Measurements from ENCODE around the gene GPR27.

GPR27 gene

DNA sequence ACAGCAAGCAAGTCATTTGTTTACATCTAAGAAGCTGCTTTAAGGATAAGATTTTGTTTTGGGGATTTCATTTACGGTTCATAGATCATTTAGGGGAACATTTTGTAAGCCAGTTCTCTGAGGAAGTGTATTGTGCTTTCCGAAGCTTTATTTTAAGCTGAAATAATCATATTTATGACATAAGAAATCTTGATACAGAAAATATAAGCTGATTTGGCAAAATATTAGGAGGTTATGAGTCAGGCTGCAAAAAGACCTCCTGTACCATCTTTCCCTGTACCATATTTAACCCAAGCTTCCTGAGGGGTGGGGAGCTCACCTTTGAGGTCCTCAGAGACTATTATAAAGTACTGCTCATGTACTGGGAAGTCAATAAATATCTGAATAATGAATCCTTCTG, 20.3 kb upstream of the GPR27 start:
- no peak for DNase-seq (ENCODE audit: low spot score)

DNA sequence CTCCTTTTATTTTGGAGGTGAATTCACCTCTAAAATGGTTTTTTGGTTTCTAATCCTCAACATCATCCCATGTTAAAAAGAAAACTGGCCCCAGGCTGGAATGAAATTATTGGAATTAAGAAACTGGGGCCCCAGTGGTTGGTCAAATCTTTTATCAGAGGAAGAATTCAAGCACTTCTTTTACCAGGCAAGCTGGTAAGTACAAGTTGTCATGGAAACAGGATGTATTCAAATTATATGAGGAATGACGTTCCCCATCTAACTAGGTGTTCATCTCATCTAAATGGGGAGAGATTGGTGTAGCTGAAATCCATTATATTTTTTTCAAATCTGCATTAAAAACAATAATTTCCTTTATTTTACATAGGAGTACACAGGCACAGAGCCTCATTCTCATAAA, 18.8 kb upstream of the GPR27 start:
- no peak for DNase-seq (ENCODE audit: low spot score)

DNA sequence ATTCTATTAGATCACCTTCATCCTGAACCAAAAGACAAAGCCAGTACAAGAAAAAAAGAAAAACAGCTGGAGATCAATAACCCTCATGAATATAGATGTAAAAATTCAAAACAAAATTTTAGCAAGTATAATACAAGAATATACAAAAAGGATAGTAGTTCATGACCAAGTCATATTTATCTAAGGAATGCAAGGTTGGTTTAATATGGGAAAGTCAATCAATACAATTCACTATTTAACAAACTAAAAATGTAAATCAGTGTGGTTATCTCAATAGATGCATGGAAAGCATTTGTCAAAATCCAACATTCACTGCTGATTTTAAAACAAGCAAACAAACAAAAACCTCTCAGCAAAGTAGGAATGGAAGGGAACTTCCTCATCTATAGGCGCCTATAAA, 11.0 kb upstream of the GPR27 start:
- DNase-seq (ENCODE audit: low spot score), result no peak

DNA sequence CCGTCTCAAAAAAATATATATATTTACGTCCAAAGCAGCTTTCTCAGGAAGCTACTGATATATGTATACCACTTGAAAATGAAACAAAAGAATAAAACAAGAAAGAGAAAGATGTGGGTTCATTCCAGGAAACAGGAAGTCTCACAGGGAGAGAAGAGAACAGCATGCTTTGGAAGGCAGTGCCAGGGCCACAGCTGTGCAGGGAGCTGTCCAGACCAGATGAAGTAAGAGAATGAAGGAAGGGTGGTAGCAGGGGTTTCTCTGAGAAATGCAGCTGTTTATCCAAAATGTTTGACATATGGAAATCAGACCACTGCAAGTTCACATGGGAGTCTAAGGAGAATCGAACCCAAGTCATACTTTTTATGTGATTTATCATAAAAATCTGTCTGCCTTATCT, 8.9 kb upstream of the GPR27 start:
- DNase-seq (ENCODE audit: low spot score), result no peak

DNA sequence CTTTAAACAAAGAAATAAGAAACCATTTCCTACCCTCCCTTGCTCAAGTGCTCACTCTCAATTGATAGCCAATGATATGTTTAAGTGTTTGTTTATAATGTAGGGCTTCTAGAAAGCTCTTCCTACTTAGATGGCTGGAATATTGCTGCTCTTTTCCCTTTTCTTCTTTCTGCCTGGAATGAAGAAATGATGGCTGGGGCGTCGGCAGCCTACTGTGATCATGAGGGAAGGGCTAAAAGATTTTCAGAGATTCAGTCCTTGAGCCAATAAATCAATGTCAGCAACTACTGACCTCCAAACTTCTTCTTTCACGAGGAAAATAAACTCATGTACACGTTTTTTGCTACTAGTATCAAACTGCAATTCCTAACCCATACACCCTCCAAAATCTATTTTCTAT, 2.1 kb upstream of the GPR27 start:
- no peak for DNase-seq (ENCODE audit: low spot score)

DNA sequence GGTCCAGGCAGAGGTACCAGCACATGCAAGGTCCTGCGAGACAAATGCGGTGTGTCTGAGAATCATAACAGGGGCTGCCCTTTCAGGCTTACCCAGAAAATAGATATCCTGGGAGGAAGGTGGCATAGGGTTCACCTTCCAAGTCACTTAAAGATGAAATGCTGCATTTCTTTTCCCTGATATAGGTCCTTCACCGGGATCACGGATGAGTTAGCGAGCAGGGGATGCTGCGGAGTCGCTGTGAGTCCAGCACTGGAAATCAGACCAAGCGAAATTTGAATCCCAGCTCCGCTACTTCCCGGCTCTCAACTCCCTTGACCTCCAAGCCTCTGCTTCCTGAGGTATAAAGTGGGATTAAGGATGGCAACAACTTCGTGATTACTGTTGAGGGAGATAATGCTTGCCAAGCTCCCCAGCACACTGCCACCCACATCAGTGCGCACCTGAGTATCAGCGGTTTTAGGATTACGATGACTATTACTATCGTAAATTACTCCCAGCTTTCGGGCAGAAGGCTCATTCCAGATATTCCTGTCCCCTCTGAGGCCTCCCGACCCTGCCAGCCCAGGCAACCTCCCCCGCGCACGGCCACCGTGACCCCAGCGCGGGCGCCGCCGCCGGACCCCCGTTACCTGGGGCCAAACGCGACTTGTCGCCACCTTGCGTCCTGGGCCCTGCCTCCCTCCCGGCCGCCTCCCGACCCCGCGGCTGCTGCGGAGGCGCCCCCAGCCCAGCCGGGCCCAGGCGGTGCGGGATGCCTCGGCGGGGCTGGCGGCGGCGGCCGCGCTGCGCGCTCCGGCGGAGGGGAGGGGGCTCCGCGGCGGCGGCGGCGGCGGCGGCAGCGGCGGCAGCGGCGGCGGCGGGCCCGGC, 589 bp upstream of the GPR27 start:
- peak; percentile 77 for DNase-seq (ENCODE audit: low spot score)

DNA sequence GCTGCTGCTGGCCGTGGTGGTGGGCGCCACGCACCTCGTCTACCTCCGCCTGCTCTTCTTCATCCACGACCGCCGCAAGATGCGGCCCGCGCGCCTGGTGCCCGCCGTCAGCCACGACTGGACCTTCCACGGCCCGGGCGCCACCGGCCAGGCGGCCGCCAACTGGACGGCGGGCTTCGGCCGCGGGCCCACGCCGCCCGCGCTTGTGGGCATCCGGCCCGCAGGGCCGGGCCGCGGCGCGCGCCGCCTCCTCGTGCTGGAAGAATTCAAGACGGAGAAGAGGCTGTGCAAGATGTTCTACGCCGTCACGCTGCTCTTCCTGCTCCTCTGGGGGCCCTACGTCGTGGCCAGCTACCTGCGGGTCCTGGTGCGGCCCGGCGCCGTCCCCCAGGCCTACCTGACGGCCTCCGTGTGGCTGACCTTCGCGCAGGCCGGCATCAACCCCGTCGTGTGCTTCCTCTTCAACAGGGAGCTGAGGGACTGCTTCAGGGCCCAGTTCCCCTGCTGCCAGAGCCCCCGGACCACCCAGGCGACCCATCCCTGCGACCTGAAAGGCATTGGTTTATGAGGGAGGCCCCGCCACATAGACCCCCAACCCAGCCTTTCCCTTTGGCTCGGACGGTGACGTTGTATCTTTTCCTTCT, 1.1 kb downstream of the GPR27 start:
- DNase-seq (ENCODE audit: low spot score), result no peak

DNA sequence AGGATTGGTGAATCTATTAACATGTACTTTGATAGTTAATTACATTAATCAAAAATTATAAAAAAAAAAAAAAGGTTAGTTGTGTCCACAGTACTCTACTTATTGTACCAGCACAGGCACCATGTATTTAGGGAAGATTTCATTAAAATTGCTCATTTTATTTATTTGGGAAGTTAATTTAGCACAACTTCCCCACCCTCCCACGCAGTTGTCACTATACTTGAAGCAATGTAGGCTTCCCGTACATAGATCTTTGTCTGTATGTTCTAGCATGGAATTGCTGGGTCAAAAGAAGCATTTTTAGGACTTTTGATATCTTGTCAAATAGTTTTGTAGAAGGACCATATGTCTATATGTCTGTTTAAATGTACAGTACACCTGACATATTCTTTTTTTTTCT, 4.4 kb downstream of the GPR27 start:
- no peak for DNase-seq (ENCODE audit: low spot score)

DNA sequence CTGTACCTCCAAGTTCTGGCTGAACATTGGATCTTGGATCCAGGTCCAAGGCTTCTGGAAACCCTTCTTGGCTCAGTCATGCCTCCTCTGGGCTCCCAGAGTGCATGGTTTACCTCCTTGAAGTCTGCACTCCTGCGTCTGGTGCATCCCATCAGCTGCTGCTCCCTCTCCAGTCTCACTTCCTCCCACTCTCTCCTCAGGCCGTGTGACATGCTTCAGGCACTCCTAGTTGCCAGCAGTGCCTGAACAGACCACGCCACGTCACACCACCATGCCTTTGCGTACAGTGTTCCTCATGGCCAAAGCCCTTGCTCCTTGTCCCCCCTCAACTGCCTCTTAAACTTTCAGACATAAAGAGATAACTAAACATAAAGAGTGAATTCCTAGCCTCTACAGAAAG, 5.7 kb downstream of the GPR27 start:
- DNase-seq (ENCODE audit: low spot score), result no peak

DNA sequence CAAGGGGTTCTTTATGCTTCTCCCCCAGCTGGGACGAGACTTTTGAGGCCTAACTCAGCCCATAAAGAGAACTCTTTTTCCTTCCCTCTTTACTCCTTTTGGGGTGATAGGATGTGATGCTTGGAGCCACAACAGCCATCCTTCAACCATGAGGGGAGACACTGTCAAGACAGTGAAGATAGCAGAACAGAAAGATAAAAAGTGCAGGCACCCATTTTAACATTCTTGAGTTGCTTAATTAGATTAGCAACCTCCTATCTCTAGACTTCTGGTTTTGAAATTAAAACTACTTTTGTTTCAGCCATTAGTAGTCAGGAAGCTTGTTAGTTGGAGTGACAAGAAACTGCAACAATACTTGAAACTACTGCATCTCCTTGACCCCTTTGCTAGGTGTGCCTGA, 6.5 kb downstream of the GPR27 start:
- no peak for DNase-seq (ENCODE audit: low spot score)

DNA sequence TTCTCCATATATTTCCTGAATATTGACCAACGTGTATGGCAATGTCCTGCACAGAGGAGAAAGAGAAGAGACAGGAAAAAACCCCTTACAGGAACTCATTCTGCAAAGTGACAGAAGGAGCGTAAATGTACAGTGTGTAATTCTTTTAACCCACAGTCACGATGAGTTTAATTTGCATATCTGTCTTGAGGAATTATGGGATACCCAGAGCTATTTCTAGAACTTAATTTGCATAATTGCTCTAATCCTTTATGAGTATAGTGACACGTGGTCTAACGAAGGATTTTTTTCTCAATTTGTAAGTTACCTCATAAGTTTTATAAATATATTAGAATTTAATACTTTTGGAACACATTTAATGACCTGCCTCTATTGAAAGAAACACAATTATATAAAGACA, 9.8 kb downstream of the GPR27 start:
- DNase-seq (ENCODE audit: low spot score), result no peak

DNA sequence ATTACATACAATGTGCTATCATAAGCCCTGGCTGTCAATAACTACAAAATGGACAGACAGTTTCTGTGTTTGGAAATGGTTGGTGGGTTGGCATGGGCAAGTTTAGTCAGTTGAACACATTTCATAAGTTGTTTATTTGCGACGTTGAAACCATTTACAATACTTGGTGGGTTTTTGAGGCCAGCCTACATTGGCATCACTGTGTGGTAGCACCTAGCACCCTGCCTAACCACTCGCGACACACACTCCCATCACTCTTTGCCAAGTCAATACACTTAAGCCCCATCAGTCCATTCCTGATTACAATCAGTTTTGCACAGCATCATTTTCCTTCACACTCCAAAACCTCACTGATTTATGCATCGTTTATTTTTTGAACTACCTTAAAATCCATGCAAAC, 17.5 kb downstream of the GPR27 start:
- no peak for DNase-seq (ENCODE audit: low spot score)

DNA sequence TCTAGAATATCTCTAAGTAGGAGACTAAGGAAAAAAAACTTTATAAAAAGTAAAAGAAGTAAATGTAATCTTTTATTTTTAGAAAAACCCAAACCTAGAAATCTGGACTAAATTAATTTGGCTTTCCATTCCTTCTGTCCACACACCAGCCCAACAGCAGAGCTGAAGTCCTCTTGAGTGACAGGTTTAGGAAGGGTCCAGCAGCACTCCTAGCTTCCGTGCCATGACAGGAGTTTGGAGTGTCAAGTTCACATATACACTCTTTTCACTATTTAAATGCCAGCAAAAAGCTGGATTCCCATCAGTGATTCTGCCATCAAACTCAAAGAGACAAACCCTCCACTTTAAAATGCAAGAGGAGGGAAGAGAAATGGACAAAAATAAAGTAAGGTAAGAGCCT, 18.2 kb downstream of the GPR27 start:
- no peak for DNase-seq (ENCODE audit: low spot score)

DNA sequence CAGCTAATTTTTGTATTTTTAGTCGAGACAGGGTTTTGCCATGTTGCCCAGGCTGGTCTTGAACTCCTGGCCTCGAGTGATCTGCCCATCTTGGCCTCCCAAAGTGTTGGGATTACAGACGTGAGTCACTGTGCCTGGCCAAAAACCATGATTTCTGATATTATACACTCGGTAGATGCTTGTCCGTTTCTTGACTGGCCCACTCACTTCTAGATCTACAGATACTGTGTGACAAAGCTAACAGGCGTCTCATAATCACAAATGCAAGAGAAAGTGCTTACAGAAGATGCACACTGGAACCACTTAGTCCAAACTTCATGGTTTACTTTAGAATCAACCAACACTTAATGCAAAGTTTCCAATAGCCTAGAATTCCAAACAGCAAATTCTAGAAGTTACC, 22.9 kb downstream of the GPR27 start:
- DNase-seq (ENCODE audit: low spot score), result no peak

DNA sequence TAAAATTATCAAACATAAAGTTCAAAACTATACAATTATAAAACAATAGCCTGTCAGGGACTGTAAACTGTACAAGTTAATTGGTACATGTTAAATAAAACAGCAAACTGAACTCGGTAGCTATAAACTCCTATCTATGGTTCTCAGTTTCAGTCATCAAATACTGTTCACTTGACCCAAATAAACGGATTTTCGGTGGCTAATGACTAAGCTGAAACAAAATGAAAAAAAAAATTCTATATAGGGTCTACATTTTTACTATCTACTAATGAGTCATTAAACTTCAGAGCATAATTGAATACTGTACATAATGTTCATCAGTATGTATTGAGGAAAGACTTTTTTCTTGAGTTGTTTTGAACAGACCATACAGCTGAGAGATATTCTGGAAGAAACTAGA, 24.7 kb downstream of the GPR27 start:
- no peak for DNase-seq (ENCODE audit: low spot score)

DNA sequence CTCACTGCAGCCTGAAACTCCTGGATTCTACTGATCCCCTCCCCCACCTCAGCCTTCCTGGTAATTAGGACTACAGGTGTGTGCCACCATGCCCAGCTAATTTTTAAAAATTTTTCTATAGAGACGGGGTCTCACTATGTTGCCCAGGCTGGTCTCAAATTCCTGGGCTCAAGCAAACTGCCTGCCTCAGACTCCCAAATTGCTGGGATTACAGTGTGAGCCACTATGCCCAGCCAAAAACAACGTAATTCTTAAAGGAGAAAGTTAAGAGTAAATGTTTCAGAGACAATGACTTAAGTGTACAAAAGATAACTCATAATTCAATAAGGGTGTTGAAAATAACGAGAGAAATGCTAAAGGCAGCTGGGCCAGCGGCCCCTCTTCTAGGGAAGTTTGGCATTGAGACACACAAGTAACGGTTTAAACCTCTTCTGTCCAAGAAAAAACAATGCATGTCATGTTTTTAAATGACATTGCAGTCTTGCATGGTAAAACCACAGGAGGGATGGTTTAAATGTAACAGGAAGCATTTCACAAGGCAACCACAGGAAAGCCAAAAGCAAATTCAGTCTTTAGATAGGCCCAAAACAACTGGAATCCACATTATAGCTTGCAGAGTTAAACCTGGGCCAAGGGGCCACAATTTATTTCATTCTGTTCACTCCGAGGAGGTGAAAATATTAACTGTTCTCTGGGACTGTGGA, 26.2 kb downstream of the GPR27 start:
- no peak for DNase-seq (ENCODE audit: low spot score)

DNA sequence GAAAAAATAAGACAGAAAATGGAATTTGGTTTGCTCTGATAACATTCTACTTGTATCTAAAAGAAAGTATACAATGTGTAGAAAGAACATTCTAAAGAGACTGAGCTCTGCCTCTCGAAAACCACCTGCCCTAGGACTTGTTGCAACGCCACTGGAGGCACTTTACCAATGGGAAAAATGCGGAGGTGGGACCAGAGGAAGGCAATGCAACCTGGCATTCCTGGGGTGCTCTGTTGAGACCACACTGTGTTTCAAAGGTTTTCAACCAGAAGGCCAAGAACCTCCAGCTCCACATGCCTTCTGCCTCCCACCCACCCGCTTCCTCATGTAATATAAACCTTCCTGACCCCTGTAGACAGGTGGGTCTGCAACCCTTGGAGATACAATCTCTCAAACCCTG, 26.8 kb downstream of the GPR27 start:
- no peak for DNase-seq (ENCODE audit: low spot score)

DNA sequence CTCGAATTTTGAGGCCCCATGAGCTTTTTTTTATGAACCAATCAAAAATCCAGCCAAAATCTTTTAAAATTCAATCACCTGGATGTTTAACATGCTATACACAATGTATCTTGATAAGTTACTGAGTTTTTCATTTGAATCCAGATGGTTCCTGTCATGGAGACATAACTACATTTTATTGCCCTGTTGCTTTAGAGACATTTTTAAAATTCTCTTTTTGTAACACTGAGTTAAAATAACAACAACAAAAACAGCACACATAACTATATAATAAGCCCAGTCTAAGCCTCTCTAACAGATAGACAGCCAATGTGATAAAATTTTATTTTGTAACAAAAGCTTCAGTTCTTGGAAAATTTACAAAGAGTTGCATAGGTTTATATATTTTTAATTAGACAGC, 29.5 kb downstream of the GPR27 start:
- no peak for DNase-seq (ENCODE audit: low spot score)

DNA sequence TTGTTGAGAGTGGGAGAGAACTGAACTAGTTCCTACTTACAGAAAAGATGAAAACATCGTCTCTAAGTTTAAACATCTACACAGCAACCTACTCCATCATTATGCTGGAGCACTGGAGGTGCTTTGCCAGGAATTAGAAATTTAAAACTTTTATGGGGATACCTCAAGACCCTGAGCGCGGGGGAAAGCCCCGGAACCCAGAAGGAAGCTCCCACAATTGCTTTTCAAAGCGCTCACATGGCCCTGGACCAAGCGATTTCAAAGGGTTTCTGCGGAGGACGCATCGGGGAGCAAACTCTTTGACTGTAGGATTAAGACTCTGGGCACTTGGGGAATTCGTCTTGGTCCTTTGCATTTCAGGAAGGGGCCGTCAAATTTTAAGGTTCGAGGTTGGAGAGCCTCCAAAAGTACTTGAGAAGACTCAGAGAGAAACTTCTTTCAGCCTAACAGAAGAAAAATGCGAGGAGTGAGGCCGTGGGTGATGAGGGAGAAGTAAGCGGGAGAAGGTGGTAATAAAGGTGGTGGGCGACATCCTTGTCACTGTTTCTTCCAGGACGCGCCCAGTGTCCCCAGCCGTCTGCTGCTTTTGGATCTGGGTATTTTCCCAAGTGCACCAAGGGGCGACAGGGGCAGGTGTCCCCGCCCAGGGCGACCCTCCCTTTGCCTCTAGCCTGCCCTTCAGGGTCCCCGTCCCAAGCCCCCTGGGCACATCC, 30.7 kb downstream of the GPR27 start:
- no peak for DNase-seq (ENCODE audit: low spot score)

DNA sequence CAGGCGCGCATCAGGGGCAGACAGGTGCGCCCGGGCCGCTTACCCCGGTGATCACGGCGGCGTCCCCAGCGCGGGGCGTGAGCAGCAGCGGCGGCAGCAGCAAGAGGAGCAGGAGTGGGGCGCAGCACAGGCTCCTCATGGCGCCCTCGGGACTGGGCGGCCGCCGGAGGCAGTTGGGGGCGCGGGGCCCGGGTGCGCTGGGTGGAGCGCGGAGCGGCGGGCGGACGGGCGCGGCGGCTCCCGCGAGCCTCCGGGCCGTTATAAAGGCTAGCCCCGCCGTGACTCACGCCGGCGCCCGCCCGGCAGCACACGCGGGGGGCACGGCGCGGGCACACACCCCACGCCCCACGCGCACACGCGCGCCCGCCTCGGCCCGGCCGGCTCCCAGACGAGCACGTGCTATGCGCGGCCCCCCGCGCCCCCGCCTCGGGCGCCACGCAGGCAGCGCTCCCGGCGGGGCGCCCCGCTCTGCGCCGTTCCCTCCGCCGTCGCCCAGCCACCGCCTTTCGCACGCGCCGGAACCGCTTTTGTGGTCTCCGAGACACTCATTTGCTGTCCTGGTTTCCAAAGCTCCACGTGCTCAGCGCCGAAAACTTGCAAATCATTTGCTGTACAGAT, 31.4 kb downstream of the GPR27 start, which contains the start of gene PROK2:
TSS of gene PROK2 (minus strand) at position 235 of the 618 bp plus-strand sequence. CDS start at position 139, 96 bp downstream.
- peak; percentile 77 for DNase-seq (ENCODE audit: low spot score)

DNA sequence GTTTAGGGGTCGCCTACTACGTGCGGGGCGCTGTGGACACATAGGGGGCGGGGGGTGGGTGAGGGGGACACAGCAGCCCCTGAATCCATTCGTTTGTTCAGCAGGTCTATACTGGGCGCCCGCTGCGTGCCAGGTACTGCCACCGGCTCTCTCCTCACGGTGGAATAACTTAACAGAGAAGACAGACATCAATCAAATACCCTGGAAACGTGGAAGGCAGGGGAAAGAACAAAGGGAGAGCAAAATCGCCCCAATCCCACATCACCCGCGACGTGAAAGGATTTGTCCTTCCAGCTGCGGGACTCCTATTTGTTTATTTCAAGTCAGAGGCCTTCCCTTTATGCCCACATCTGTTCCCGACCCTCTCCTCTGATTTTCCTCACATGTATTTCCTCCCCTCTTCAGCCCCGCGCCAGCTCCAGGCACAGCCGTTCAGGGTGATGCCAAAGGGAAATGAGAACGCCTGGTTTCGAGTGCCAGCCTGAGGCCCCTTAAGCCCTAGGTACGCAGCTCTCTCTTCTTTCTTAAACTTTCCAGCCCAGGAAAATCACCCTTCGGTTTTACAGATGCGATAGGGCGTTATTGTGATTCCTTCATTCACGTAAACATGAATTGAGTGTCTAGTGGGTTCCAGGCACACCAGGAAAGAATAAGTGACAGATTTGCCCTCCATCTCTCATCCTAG, 32.0 kb downstream of the GPR27 start:
- DNase-seq (ENCODE audit: low spot score), result no peak

DNA sequence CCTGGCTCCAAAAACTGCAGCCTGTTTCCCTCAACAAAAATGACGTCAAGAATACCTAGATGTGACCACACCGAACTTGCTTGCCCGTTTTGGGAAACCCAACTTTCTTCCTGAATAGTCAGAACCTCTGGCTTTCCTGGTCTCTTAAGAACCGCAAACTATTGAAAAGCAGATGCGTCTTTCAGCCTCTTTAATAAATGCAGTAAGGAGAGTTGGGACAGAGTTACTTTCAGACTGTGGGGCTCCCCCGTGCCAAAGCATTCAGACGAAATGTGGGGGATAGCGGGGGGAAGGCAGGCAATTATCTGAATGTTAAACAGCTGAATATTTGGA, 32.5 kb downstream of the GPR27 start:
- no peak for DNase-seq (ENCODE audit: low spot score)
